ENCODE data around the gene MLXIP.
A peak's percentile ranks its signal among the peaks of the same experiment; 100 is the strongest.
"Not testable (repeated sequence)": the region's sequence is repeated elsewhere in the genome, so short reads cannot be mapped to it uniquely, and the experiment has no call there.

The MLXIP gene, protein sequence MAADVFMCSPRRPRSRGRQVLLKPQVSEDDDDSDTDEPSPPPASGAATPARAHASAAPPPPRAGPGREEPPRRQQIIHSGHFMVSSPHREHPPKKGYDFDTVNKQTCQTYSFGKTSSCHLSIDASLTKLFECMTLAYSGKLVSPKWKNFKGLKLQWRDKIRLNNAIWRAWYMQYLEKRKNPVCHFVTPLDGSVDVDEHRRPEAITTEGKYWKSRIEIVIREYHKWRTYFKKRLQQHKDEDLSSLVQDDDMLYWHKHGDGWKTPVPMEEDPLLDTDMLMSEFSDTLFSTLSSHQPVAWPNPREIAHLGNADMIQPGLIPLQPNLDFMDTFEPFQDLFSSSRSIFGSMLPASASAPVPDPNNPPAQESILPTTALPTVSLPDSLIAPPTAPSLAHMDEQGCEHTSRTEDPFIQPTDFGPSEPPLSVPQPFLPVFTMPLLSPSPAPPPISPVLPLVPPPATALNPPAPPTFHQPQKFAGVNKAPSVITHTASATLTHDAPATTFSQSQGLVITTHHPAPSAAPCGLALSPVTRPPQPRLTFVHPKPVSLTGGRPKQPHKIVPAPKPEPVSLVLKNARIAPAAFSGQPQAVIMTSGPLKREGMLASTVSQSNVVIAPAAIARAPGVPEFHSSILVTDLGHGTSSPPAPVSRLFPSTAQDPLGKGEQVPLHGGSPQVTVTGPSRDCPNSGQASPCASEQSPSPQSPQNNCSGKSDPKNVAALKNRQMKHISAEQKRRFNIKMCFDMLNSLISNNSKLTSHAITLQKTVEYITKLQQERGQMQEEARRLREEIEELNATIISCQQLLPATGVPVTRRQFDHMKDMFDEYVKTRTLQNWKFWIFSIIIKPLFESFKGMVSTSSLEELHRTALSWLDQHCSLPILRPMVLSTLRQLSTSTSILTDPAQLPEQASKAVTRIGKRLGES

DNA sequence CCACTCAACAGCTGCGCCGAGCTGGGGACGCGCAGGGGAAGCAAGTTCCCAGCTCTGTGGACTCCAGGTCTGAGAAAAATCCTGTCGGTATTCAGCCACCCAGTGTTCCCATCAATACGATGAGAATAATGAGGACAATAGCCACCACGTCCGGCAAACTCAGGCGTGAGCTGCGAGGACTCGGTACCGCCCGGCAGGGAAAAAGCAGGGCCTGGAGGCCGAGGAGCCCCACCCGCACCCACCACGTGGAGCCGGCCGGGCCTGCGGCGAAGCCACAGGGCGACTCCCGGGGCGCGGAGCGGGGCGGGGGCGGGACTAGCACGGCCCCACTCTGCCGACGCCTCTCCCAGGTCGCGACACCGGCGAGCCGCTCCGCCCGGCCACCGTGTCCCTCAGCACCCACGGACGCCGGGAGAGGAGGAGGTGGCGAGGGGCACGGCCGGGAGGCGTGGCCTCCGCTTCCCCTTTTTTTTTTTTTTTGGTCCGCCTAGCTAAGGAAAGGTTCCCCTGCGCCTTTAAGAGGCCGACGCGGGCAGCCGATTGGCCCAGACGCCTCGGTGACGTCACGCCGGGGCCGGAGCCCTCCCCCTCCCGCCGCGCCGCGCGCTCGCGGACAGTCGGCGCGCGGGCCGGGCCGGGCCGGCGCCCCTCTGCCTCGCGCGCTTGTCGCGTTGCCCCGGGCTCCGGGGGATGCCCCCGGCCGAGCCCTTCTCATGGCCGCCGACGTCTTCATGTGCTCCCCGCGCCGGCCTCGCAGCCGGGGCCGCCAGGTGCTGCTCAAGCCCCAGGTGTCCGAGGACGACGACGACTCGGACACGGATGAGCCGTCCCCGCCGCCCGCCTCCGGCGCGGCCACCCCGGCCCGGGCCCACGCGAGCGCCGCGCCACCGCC, at the start of gene MLXIP:
MLXIP (plus strand) TSS at position 616 of the 892 bp plus-strand sequence; CDS start at position 714, 98 bp downstream.
- peak; percentile 90 for DNase-seq

DNA sequence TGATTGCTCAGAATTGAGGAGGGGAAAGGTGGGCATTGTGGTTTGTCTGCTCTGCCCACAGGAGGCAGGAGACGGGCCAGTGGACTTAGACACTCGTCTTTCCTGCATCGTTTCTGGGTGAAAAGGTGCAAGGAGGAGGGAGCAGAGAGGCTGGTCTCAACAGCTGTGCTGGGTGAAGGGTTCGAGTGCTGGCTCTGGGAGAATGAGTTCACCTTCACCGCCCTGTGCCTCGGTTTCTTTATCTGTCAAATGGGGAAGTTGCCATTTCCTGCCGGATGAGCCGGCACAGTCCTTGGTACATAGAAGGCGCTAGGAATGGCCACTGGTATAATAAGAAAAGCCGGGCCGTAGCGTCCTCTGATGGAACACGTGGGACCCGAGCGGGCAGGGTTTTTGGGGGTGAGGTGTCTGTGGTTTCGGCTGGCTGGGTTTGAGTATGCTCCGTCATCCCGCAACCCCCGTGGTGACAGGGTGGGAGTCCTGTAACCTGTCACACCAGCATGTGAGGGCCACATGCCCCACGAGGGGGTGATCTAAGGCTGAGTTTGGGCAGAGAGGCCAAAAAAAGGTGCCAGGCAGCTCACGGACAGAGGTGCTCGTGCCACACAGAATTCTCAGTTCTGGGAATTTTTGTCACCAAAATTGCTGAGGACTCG, 49.5 kb upstream of the MLXIP start:
- DNase-seq = no peak

DNA sequence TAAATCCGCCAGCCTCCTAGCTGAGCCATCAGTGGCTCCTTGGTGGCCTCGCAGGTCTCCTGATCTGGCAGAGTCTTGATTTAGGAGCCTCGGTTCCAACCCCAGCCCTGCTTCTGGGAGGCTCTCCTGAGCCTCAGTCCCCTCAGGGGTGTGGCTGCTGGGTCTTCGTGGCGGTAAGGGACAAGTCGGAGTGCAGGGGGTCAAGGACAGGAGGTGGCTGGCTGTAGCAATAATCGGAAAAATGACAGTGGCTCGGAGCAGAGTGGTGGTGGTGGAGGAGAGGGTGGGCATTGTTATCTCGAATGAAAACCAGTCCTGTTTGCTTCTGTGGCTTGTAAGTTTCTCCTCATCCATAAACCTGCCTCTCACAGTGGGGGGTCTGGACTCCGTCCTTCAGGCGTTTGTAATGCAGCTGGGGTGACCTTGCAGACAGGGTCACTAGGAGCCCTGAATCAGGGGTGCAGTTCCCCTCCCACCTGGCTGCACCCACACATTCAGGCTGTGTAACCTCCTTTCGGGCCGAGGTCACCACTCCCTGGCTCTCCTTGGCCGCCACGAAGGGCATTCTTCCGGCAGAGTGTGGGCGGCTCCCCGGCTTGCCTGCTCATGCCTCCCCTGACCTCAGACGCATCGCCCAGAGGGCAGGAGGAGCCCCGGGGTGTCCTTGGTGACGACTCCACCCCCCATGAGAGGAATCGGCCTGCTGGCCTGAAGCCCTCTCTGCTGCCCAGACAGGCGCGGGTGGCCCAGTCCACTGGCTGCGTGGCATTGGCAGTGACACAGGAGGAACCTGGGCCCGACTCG, 48.7 kb upstream of the MLXIP start:
- DNase-seq = no peak

DNA sequence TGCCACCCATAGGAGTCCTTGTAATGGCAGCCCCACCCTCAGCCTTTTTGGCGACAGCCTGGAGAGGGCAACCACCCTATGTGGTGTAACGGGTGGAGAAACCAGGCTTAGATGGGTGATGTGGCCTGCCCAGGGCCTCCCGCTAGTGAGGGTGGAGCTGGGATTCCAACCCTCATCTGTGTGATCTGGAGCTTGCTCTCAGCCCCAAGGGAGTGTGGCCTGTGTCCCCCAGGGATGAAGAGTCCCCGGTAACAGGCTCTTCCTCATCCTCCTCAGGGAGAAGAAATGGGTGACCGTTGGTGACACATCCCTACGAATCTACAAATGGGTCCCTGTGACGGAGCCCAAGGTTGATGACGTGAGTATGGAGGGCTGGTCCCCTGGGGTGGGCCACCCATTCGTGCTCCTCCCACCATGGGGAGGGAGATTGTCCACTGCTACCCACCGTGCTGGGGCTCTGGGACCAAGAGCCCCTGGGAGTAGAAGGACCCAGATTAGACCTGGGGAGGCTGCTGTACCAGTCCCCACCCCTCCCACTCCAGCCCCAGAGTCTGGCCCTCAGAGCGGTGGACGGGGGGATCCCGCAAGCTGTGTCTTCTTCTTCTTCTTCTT, 48.0 kb upstream of the MLXIP start:
- DNase-seq = no peak

DNA sequence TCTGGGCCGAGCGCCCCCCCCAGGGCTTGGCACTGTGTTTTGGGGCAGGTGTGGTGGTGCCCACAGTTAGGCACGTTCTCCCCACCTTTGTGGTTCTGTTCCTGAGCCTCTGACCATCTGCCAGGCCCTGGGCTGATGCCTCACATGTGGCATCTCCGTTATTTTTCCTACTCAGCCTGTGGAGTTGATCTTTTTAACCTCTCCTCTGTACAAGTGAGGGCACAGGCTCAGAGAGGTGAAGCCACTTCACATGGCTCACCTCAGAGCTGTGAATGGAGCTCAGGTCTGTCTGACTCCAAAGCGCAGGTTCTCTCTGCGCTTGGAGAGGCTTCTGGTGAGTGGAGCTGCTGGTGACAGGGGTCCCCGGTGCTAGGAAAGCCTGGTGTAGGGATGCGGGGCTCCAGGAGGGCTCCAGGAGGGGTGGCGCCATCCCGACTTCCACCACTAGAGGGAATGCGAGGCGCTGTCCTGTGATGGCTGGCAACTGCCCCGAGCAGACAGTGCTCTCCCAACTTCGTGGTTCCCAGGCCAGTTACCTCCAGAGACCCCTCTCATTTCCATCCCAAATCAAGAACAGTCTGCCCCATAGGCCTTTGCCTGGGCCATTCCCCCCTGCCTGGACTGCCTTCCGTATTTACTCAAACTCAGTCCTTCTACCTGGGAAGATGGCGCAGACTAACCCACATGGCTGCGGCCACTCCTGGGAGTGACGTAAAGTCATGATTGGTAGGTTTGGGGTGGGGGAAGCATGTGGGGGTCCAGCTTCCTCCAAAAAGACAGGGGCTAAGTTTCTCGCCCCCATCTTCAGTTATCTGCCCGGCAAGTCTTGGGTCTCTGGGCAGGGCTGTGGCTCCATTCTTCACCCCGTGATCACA, 47.0 kb upstream of the MLXIP start:
- peak; percentile 64 for DNase-seq

DNA sequence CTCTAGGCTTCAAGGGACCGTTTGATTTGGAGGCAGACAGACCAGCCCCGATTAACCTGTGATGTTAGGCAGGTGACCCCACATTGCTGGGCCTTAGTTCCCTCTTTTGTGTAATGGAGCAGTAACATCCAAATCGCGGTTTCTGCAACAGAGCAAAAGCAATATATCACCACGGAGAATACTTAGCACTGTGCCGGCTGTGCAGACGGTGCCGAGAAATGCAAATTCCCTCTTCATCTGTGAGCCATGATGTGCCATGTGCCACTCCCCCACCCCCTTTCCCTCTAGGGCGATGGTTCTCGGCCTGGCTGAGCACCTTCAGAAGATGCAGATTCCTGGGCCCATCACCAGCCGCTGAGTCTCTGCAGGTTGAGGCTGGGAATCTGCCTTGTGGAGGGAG, 46.0 kb upstream of the MLXIP start:
- DNase-seq = no peak

DNA sequence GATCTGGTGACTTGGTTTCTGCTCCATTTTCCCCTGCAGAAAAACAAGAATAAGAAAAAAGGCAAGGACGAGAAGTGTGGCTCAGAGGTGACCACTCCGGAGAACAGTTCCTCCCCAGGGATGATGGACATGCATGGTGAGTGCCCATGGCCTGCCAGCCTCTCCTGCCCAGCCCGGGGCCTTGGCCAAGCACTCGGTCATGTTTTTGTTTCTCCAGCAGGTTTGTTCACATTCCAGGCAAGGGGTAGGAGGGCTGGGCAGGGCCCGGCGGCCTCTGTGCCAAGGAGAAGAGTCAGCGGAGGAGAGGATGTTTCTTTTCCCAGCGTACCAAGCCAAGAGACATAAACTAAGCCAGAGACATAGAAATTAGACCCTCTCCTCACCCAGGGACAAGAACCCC, 43.3 kb upstream of the MLXIP start:
- no peak for DNase-seq

DNA sequence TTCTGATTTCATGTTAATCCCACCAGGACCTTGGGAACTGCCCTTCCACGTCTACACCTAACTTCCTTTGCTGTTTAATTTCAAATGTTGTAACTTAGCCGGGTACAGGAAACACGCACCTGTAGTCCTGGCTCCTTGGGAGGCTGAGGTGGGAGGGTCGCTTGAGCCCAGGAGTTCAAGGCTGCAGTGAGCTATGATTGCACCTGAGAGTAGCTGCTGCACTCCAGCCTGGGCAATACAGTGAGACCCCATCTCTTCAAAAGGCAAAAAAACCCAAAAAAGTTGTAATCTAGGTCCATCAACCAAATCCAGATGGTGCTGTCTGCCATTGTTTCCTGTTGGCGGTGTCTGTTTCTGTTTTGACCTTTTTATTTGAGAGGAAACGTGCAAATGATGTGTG, 42.4 kb upstream of the MLXIP start:
- no peak for DNase-seq

DNA sequence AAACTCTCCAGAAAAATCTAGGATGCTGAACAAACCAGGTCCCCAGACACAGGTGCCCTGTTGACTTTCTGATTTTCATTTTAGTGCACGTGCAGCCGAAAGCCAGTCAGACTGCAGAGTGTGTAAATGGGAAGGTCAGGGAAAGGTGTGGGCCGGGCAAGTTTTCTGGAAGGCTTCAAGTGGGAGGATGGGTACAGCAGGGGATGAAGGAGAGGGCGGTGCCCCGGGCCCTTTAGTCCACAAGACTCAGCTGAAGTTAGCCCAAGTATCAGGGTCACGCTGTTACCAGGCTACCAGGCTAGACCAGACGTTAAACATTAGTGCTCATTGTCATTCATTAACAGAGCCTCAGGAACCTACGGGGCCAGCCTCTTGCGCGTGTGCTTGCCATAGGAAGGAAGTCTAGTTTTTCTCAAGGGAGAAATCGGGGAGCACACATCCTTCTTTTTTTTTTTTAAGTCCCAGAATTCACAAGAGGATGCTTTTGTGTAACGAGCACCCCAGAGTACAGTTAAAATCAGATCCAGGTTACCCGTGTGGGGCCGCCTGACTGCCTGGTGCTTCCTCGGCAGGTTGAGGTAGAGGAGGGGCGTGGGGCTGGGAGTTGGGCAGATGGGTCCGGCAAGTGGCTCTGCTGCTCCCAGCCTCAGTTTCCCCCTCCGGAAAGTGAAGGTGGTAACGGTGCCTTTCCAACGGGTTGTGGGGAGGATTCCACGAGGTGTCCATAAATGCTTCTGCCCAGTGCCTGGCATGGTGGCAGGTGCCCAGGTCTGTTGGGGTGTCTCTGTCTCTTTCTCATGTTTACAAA, 37.8 kb upstream of the MLXIP start:
- no peak for DNase-seq

DNA sequence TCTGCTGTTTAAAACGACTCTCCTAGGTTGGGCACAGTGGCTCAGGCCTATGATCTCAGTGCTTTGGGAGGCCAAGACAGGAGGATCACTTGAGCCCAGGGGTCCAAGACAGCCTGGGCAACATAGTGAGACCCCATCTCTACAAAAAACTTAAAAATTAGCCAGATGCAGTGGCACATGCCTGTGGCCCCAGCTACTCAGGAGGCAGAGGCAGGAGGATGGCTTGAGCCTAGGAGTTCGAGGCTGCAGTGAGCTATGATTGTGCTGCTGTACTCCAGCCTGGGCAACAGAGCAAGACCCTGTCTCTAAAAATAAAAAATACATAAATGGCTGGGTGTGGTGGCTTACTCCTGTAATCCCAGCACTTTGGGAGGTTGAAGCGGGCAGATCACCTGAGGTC, 37.1 kb upstream of the MLXIP start:
- not testable (repeated sequence) for DNase-seq

DNA sequence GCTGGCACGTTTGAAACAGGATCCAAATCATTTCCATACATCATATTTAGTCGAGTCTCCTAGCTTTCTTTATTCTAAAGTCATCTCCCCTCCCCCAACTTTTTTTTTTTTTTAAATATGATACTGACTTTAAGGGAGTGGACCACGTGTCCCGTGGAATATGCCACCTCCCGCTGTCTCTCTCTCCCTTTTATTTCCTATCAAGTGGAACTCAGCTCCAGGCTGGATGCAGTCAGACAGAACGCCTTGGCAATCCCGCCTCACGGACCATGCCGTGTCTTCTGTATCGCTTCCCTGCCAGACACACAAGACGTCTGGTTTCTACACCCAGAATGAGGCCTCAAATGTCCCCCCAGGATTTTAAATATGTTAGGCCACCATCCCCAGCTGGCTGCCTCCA, 35.6 kb upstream of the MLXIP start:
- DNase-seq = no peak

DNA sequence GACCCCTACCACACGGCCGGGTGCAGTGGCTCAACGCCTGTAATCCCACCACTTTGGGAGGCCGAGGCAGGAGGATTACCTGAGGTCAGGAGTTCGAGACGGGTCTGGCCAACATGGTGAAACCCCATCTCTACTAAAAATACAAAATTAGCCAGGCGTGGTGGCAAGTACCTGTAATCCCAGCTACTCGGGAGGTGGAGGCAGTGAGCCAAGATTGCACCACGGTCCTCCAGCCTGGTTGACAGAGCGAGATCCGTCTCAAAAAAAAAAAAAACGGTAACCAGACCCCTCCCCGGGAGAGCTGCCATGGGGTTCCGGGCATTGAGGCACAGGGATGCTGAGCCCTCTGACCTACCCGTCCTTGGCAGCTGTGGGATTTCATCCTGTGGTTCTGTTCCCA, 35.1 kb upstream of the MLXIP start:
- no peak for DNase-seq

DNA sequence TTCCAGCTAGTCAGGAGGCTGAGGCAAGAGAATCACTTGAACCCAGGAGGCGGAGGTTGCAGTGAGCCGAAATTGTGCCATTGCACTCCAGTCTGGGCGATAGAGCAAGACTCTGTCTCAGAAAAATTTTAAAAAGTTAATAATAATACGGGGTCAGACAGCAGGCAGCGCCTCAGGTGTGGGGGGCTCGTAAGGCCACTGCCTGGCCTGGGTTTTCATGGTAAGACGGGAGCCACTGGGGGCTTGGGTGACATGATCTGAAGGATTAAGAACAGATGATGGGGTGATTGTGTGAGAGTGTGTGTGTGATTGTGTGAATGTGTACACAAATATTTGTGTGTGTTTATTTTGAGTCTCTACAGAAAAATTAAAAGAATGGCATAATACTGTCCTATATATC, 33.3 kb upstream of the MLXIP start:
- DNase-seq = no peak

DNA sequence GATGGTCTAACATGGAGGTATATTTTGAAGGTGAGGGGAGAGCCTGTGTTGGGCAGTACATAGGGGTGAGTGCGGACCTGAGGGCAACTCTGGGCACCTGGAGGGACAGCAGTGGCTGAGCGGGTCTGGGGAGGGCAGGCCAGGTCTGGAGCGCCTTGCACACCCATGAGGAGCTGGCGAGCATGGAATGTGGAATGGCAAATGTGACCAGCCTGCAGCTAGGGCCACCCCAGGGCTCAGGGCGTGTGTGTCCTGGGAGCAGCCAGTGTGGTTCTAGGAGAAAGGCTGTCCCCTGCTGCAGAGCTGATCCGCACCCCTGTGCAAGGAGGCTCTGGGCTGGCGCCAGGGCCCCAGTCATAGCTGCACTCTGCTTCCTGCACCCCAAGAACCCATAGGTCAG, 32.4 kb upstream of the MLXIP start:
- DNase-seq = no peak

DNA sequence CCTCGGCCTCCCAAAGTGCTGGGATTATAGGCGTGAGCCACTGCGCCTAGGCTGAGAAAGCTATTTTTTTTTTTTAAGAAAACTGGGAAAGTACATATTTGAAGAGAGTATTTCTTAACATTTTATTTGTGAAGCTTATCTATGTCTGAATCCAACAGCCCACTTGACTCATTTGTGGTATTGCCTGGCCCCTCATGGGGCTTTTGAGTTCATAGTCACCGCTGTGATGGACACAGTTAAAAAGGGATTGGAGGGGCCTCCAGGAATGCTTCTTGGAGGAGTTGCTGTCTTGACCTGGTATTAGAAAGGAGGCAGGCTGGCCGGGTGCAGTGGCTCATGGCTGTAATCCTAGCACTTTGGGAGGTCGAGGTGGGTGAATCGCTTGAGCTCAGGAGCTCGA, 30.4 kb upstream of the MLXIP start:
- no peak for DNase-seq

DNA sequence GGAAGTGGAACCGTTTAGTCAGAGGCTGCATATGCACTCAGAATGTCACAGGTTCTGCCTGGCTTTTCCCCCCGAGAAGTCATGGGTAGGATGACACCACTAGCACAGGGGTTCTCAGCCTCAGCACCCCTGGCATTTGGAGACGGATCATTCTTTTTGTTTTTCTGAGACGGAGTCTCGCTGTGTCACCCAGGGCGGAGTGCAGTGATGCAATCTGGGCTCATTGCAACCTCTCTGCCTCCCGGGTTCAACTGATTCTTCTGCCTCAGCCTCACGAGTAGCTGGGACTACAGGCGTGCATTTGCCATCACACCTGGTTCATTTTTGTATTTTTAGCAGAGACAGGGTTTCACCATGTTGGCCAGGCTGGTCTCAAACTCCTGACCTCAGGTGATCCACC, 28.7 kb upstream of the MLXIP start:
- DNase-seq = no peak

DNA sequence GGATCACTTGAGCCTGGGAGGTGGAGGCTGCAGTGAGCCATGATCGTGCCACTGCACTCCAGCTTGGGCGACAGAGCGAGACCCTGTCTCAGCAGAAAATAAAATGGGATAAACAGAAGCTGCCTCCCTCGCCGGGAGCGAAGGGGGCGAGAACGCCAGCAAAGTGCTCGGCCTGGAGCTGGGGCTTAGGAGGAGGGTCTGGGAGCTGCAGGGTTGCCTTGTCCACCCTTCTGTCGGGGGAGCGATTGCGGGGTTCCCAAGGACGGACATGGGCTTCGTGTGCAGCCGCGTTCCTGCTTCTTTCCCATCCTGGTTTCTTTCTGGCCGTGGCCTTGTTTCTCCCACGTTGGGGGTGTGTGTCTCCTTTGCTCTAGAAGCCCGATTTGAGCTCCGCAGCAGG, 27.9 kb upstream of the MLXIP start:
- no peak for DNase-seq

DNA sequence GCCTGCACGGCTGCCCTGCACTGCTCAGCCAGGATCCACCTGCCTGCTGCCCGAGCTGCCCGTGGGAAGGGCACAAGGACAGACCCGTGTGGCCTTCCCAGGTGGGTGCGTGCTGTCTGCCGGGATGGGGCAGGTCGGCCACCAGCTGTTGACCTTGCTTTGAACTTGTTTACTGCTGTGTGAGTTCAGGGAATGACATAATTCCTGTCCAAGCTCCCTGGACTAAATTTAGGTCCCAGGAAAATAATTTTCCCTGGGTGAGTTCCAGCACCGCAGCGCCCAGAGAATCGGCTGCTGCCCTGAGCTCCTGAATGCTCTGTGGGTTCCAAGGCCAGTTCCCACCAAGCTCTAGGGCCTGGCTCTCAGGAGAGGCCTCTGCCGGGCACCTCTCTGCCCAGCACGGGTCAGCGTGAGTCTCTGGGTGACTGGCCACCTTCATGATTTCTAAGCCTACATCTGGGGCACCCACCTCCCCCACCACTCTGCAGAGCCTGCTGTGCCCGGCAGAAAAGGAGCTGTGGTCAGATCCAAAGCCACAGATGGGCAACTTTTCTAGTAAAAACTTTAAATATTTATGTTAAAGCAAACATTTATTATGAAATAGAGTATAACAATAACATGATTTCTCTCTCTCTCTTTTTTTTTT, 27.2 kb upstream of the MLXIP start:
- DNase-seq = no peak

DNA sequence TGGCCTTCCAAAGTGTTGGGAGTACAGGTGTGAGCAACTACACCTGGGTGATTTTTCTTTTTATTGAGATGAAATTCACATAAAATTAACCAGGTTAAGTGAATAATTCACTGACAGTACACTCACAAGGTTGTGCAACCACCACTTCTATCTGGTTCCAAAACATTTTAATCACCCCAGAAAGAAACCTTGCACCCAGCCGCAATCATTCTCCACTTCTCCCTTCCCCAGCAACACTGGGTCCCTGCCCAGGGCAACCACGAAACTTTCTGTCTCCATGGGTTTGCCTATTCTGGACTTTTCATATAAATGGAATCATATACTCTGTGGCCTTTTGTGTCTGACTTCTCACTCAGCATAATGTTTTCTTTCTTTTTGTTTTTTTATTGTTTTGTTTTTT, 26.3 kb upstream of the MLXIP start:
- no peak for DNase-seq
